HAP-1 (cell line): ENCODE data around the gene CEP162.
"Not testable (repeated sequence)": the region's sequence is repeated elsewhere in the genome, so short reads cannot be mapped to it uniquely, and the experiment has no call there.

Experiments used
- DNase-seq, 2 experiments: peaks; one replicate each; pipeline ENCODE4 v3.0.0-alpha.2; 2016 to 2020; ENCODE audit warnings: low spot score in 2 of 2
- H3K27me3 ChIP-seq: fragments of 250-450 bp; sonication (Bioruptor Pico); 2 replicates; pipeline ENCODE4 v1.5.1; 2020; ENCODE audit warnings: low read depth, mild to moderate bottlenecking, moderate library complexity
- H3K36me3 ChIP-seq: fragments of 250-450 bp; sonication (Bioruptor Pico); replicated peaks from 2 replicates; pipeline ENCODE4 v1.5.1; 2020; ENCODE audit warnings: mild to moderate bottlenecking
- H3K4me1 ChIP-seq: fragments of 250-450 bp; sonication (Bioruptor Pico); 2 replicates; pipeline ENCODE4 v1.5.1; 2020; ENCODE audit warnings: mild to moderate bottlenecking
- H3K4me3 ChIP-seq: fragments of 250-450 bp; sonication (Bioruptor Pico); 2 replicates; pipeline ENCODE4 v1.5.1; 2020; ENCODE audit warnings: mild to moderate bottlenecking, moderate library complexity
- H3K9me3 ChIP-seq: fragments of 250-450 bp; sonication (Bioruptor Pico); 2 replicates; pipeline ENCODE4 v1.5.1; 2020; ENCODE audit warnings: mild to moderate bottlenecking, moderate library complexity
- in situ Hi-C: fragments of 300-500 bp; cut with MboI; formaldehyde crosslinking; loops from 3 replicates; pipeline ENCODE4 v1.14.3; 2020; ENCODE audit warnings: low sequenced_read_pairs, inconsistent platforms, mixed read lengths

CEP162 gene

DNA sequence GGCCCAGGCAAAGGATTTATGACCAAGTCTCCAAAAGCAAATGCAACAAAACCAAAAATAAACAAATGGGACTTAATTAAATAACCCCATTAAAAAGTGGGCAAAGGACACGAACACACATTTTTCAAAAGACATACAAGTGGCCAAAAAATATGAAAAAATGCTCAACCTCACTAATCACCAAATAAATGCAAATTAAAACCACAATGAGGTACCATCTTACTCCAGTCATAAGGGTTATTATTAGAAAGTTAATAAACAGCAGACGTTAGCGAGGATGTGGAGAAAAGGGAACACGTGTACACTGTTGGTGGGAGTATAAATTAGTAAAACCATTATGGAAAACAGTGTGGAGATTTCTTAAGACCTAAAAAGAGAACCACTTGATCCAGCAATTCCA, 71.1 kb downstream of the CEP162 start:
- Histone ChIP-seq H3K27me3 (no peaks in the 10 kb centered on the region), H3K4me3 (no peak overlapping the region), H3K9me3 (no peaks in the 10 kb centered on the region), H3K36me3 (peaks cover 4% of the 10 kb centered on the region; the same call in 1 of the 2 replicates), H3K4me1 (no peaks in the 10 kb centered on the region)
- in situ Hi-C loops = no loop called here
- no peak for DNase-seq

DNA sequence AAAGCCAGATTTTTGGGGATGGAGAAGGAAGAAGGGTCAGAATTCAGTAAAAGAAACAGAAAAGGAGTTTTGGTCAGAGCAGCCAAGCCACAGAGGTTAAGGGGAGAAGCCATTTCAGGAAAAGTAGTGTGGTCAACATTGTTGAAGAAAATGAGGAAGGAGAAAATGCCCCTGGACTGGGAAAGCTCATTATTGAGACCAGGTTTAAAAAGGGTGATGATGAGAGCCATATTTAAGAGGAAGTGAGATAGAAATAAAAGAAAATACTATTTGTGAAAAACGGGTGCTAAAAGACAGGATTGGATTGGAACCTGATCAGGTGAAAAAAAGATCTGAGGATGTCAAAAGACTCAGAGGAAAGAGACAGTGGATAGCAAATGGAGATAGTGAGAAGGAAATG, 75.8 kb downstream of the CEP162 start:
- DNase-seq = no peak
- H3K4me3 ChIP-seq = no peak overlapping the region
- in situ Hi-C loops = no loop called here

DNA sequence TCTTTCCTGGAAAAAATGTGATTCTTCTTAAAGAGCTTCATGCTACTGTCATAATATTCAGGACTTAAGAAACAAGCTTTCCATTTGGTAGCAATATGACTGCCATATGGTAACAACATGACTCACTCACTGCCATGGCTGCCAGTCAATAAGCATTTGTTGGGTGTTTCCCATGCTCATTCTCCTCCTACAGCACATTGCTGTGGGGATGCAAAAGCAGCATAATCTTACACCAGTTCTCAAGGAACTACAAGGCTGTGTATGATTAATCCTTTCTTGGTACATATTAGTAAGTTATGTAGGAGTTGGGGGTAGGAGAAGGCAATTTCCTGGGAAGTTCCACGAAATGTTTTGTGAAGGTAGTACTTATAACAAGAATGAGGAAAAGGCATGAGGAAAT, 76.7 kb downstream of the CEP162 start:
- H3K27me3 ChIP-seq = no peaks in the 10 kb centered on the region
- no peaks in the 10 kb centered on the region for H3K4me1 ChIP-seq
- peaks cover 4% of the 10 kb centered on the region; the same call in 1 of the 2 replicates for H3K36me3 ChIP-seq
- DNase-seq = no peak
- in situ Hi-C loops = no loop called here
- no peaks in the 10 kb centered on the region for H3K9me3 ChIP-seq
- H3K4me3 ChIP-seq = no peak overlapping the region

More for the DNA sequence above, 75.8 kb downstream of the CEP162 start:
- H3K27me3 ChIP-seq = no peaks in the 10 kb centered on the region
- no peaks in the 10 kb centered on the region for H3K4me1 ChIP-seq
- no peaks in the 10 kb centered on the region for H3K9me3 ChIP-seq
- peaks cover 4% of the 10 kb centered on the region; the same call in 1 of the 2 replicates for H3K36me3 ChIP-seq

DNA sequence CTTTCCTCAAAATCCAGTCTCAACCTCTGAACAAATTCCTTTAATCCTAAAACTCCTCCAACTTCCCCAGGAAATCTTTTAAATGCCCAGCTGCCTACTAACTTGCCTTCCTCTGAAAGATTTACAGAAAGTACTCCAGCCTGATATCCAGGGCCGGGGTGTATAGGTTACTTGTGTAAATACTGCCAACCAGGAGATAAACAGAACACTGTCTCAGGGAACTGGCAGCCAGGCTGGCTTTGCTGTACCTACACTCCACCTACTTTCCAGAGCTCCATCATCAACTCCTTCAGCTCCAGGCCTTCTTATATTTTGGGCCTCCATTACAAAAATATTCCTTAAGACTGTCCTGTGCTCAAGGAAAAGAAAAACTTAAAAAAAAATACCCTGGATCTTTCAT, 85.9 kb downstream of the CEP162 start:
- Histone ChIP-seq H3K9me3 (no peaks in the 10 kb centered on the region), H3K4me3 (no peak overlapping the region), H3K36me3 (no peaks in the 10 kb centered on the region), H3K27me3 (no peaks in the 10 kb centered on the region), H3K4me1 (peaks cover 11% of the 10 kb centered on the region)
- in situ Hi-C loops = no loop called here
- no peak for DNase-seq

DNA sequence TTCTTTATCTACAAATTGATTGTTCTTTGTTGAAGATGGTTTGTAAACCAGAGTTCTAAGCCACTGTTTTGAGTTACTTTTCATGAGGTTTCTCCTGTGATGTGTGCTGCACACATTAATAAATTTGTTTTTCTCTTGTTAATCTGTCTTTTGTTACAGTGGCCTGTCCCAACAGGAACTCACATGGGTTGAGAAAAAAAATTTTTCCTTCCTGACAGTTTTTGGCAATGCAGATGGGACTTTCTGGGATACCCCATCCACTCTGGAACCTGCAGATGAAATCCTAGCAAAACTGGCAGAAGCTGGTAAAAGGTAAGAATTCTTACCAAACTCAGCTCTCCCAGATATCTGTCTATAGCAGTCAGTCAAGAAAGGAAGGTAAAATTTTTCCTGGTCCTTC, 88.1 kb downstream of the CEP162 start:
- no peak overlapping the region for H3K4me3 ChIP-seq
- in situ Hi-C loops = no loop called here
- H3K36me3 ChIP-seq = no peaks in the 10 kb centered on the region
- no peaks in the 10 kb centered on the region for H3K27me3 ChIP-seq
- no peaks in the 10 kb centered on the region for H3K9me3 ChIP-seq
- DNase-seq = peak in 1 of 2 experiments; percentile 3
- peaks cover 11% of the 10 kb centered on the region for H3K4me1 ChIP-seq

DNA sequence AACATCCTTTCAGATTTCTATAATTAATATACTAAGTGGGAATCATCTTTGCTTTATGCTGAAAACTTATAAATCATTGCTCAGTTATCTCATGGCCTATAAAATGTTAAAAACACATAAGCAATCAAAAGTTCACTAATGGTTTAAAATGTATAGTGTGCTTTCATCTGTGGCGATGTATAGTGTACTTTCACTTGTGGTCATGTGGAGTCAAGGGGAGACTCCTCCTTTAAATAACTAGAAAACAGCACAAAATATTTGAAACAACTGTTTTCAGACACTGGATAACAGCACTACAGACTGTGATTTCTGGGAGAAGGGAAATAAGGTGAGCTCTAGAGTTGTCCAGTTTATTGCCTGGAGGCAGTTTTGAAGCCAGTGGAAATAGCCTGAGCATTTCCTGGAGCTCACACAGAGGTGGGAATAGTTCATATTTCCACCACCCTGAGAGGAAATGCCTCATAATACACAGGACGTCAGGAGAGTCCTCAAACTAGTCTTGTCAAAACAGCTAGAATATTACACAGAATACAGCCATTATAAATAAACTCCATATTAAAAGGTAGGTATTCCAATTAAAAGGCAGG, 89.4 kb downstream of the CEP162 start:
- H3K36me3 ChIP-seq = no peaks in the 10 kb centered on the region
- H3K4me1 ChIP-seq = peaks cover 11% of the 10 kb centered on the region
- H3K9me3 ChIP-seq = no peaks in the 10 kb centered on the region
- H3K4me3 ChIP-seq = no peak overlapping the region
- H3K27me3 ChIP-seq = no peaks in the 10 kb centered on the region
- in situ Hi-C loops = no loop called here
- DNase-seq = no peak

DNA sequence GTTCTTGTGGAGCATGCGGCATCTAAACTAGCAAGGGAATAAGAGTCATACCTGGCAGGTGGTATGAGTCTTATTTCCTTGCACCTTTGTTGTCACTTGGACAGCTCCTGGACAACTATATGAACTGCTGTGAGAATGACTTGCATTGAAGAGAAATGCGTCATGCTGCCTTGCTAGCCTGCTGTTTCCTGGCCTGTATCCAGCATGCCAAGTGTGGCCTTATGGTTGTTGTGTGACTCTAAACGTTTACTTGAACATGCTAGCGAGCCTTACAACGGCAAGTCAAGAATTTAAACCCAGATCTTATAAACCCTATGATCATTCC, 90.4 kb downstream of the CEP162 start:
- peaks cover 11% of the 10 kb centered on the region for H3K4me1 ChIP-seq
- in situ Hi-C loops = no loop called here
- H3K4me3 ChIP-seq = no peak overlapping the region
- H3K36me3 ChIP-seq = no peaks in the 10 kb centered on the region
- H3K9me3 ChIP-seq = no peaks in the 10 kb centered on the region
- DNase-seq = no peak
- no peaks in the 10 kb centered on the region for H3K27me3 ChIP-seq

DNA sequence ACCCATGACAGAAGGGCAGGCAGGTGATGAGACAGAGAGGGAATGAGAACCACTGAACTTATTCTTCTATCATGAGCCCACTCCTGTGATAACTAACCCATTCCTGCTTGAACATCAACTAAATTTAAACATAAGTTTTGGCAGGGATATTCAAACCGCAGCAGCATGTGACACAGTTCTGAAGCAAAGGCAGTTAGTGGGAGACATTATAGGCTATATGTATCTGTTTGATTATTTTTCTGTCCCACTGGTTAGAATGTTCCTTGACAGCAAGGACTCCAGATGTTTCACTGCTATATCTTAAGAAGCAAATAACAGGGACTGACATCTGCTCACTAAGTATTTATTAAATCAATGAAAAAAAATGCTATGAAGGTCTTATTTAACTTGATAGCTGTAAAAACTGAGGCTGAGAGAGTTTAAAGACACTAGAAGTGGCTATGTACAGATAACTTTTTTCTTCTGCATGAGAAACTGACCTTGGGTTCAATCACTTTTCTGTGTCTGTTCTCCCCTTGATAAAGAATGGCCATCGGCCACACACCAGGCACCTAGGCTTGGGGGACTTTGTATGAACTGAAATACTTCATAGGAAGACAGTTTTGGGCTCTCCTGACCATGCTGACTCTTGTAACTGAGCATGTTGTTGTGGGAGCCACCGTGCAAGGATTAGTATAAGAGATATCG, 90.9 kb downstream of the CEP162 start:
- H3K36me3 ChIP-seq = no peaks in the 10 kb centered on the region
- in situ Hi-C loops = no loop called here
- peaks cover 11% of the 10 kb centered on the region for H3K4me1 ChIP-seq
- DNase-seq = no peak
- no peak overlapping the region for H3K4me3 ChIP-seq
- H3K27me3 ChIP-seq = no peaks in the 10 kb centered on the region
- no peaks in the 10 kb centered on the region for H3K9me3 ChIP-seq

DNA sequence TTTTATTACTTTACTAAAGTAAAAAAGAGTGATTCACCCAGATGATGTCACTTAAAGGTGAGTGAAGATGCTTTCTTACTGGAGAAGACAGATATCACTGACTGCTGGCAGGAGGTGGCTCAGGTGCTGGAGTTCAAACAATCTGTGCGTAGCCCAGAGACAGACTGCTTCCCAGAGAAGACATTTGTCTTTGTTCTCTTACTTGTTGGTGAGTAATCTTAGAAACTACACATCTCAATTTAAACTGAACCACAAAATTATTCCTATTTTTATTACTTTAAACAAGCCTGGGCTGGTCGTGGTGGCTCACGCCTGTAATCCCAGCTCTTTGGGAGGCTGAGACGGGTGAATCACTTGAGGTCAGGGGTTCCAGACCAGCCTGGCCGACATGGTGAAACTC, 92.2 kb downstream of the CEP162 start:
- no peak overlapping the region for H3K4me3 ChIP-seq
- DNase-seq = no peak
- no peaks in the 10 kb centered on the region for H3K36me3 ChIP-seq
- H3K27me3 ChIP-seq = no peaks in the 10 kb centered on the region
- no peaks in the 10 kb centered on the region for H3K9me3 ChIP-seq
- peaks cover 11% of the 10 kb centered on the region for H3K4me1 ChIP-seq
- in situ Hi-C loops = no loop called here

DNA sequence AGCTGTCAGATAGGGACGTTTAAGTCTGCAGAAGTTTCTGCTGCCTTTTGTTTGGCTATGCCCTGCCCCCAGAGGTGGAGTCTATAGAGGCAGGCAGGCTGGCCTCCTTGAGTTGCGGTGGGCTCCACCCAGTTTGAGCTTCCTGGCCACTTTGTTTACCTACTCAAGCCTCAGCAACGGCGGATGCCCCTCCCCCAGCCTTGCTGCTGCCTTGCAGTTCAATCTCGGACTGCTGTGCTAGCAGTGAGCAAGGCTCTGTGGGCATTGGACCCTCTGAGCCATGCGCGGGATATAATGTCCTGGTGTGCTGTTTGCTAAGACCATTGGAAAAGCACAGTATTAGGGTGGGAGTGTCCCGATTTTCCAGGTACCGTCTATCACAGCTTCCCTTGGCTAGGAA, 94.1 kb downstream of the CEP162 start:
- H3K4me3 ChIP-seq, H3K36me3 ChIP-seq, H3K4me1 ChIP-seq, H3K9me3 ChIP-seq, H3K27me3 ChIP-seq, DNase-seq, in situ Hi-C loops: not testable (repeated sequence)

DNA sequence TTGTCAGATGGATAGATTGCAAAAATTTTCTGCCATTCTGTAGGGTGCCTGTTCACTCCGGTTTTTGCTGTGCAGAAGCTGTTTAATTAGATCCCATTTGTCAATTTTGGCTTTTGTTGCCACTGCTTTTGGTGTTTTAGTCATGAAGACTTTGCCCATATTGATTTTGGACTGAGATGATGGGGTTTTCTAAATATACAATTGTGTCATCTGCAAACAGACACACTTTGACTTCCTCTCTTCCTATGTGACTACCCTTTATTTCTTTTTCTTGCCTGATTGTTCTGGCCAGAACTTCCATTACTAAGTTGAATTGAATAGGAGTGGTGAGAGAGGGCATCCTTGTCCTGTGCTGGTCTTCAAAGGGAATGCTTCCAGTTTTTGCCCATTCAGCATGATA, 97.9 kb downstream of the CEP162 start:
- H3K36me3 ChIP-seq, DNase-seq, H3K4me3 ChIP-seq, H3K27me3 ChIP-seq, H3K4me1 ChIP-seq, in situ Hi-C loops, H3K9me3 ChIP-seq: not testable (repeated sequence)

DNA sequence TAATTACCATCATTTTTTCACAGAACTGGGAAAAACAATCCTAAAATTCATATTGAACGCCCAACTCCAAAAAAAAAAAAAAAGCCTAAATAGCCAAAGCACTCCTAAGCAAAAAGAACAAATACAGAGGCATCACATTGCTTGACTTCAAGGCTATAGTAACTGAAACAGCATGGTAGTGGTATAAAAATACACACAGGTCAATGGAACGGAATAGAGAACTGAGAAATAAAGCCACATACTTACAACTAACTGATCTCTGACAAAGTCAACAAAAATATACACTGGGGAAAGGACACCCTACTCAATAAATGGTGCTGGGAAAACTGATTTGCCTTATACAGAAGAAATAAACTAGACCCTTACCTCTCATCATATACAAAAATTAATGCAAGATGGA, 104.3 kb downstream of the CEP162 start:
- in situ Hi-C loops = no loop called here
- Histone ChIP-seq H3K36me3 (no peaks in the 10 kb centered on the region; the same call in 1 of the 2 replicates), H3K4me3 (no peak overlapping the region), H3K9me3 (no peaks in the 10 kb centered on the region), H3K27me3 (no peaks in the 10 kb centered on the region), H3K4me1 (no peaks in the 10 kb centered on the region)
- no peak for DNase-seq

DNA sequence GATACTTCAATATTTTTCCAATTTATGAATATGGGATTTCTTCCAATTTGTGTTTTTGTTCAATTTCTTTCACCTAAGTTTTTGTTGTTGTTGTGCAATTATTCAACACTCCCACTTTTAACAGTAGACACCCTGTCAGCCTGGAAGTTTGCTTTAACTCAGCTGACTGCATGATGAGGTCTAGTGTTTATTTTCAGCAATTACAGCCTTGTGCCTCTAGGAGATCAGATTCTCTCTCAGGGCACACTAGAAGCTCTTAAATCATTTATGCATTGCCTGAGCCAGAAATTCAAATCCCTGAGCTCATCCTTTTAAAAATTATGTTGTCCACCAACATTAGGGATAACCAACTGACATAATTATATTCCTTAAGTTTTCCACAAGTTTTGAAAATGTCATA, 108.2 kb downstream of the CEP162 start:
- Histone ChIP-seq H3K9me3 (no peaks in the 10 kb centered on the region), H3K27me3 (no peaks in the 10 kb centered on the region), H3K4me3 (no peak overlapping the region), H3K36me3 (no peaks in the 10 kb centered on the region), H3K4me1 (no peaks in the 10 kb centered on the region)
- in situ Hi-C loops = no loop called here
- no peak for DNase-seq

DNA sequence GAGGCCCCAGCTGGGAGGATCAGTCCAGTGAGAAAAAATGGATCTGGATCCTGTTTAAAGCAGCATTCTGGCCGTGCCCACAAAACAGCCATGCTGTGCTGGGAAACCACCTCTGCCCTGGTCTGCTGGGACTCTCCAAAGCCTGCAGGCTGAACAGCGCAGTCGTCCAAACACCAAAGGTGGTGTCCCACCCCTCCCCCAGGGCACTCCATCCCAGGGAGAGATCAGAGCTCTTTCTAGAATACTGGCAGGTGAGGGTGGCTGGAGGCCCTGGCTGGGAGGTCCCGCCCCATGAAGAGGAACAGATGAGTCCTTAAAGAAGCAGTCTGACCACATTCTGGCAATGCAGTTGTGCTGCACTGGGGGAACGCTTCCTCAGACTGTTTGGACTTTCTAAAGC, 109.3 kb downstream of the CEP162 start:
- Histone ChIP-seq H3K4me3 (no peak overlapping the region), H3K36me3 (no peaks in the 10 kb centered on the region), H3K4me1 (no peaks in the 10 kb centered on the region), H3K9me3 (no peaks in the 10 kb centered on the region), H3K27me3 (no peaks in the 10 kb centered on the region)
- no peak for DNase-seq
- in situ Hi-C loops = no loop called here
